GM21576 (cell line): ENCODE data around the gene CFAP65.

Experiments
- ATAC-seq: cut with Tn5 transposase; IDR thresholded peaks from one replicate; pipeline ENCODE4 v1.9.1; 2021; ENCODE audit warnings: mild to moderate bottlenecking, moderate library complexity; ENCODE audit not compliant: unreplicated experiment

The CFAP65 gene

DNA sequence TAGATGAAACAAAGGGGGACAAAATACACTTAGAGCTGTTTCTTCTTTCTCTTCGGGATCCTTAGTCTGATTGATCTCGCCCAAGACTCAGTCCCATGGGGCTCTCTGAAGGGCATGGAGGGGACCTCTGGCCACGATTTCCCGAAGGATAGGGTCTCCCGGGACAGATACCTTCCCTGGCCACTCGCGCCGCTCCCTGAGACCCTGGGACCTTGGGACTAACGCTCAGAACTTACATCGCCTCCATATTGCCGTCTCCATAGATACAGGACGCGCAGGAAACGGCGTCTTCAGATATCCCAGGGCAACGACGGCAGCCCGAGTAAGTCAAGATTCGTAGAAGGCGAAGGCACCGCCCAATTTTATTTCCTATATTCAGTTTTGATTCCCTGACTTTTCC lies at the start of gene CFAP65:
Gene CFAP65, minus strand, starts transcription at position 265 of the 400 bp plus-strand sequence. CDS start 2,468 bp downstream, outside the sequence.
- no peak for ATAC-seq

DNA sequence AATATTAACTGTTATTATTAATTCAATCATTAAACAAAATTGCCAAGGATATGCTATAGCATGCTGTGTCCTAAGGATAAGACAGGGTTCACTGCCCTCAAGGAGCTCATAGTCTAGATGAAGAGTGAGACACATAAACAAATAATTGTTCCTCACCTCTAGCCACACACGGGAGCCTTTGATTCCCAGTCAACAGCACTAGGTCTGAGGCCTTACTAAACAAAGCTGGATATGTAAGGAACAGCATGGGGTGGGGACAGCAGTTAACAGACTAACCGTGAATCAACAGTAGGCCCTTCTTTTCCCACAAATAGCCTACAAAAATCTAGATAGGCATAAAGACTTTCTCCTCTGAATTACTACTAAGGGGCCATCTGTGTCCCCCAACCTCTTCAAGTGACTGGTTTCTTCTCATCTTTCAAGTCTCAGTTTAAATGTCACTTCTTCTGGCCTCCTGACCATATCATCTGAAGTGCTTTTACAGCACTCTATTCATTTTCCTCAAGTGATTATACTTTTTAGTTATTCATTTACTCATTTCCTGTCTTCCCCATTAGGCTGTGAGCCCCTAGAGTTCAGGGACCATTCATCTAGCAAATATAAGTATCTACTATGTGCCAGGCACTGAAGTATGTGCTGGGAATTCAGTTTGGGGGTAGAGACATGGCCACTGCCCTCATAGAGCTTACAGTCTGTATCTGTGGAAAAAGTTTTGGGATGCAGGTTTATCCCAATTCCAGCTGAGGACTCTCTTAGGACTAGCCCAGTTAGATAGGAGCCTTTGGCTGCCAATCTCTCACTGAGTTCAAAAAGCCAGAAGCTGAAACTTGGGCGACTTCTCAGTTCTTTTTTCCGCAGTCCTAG lies 49.4 kb upstream of the CFAP65 start:
- ATAC-seq, result no peak

- no peak for ATAC-seq
Observed at GRCh38 chr2:219089330-219089729, 48.0 kb upstream of the CFAP65 start.

- ATAC-seq, result no peak
Observed at GRCh38 chr2:219087848-219088247, 46.5 kb upstream of the CFAP65 start.

DNA sequence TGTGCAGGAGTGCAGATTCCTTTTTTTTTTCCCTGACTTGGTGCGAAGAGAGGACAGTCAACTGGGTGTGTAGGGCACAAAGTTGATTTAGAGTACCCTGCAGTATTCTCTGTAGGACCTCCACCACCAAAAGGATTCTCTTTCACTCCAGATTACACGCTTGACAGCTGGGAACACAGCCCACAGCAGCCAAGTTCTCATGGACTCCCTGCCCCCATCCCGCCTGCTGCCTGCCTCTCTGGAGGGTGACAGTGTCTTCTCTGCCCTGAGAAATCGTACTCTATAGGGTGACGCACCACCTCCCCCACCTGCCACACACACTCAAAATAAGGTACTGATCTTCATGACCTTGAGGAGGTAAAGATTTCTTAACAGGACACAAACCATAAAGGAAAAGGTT lies 46.0 kb upstream of the CFAP65 start:
- ATAC-seq, result no peak

- ATAC-seq, result no peak
Observed at GRCh38 chr2:219086196-219086595, 44.9 kb upstream of the CFAP65 start.

DNA sequence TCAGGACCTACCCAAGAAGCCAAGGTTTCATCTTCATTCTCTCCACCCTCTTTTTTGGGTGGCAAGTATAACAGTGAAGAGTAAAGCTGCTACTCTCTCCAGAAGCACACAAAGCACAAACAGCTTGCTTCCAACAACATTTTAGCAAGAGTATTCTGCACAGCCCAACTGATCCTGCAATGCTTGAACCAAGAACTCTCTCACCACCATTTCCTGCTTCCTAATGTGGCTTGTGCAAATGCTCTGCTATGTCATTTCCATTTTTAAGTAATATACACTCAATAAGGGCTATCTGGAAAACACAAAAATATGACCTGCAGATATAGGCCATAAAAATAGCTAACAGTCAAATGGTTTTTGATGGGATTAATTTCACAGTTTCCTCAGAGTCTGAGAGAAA lies 43.5 kb upstream of the CFAP65 start:
- no peak for ATAC-seq

- no peak for ATAC-seq
Observed at GRCh38 chr2:219082332-219082958, 41.1 kb upstream of the CFAP65 start.

GRCh38 chr2:219081701-219082331 lies 40.5 kb upstream of the CFAP65 start:
- no peak for ATAC-seq

- ATAC-seq, result no peak
Observed at GRCh38 chr2:219081096-219081495, 39.8 kb upstream of the CFAP65 start.

GRCh38 chr2:219079417-219079816 lies 38.1 kb upstream of the CFAP65 start:
- ATAC-seq, result no peak

DNA sequence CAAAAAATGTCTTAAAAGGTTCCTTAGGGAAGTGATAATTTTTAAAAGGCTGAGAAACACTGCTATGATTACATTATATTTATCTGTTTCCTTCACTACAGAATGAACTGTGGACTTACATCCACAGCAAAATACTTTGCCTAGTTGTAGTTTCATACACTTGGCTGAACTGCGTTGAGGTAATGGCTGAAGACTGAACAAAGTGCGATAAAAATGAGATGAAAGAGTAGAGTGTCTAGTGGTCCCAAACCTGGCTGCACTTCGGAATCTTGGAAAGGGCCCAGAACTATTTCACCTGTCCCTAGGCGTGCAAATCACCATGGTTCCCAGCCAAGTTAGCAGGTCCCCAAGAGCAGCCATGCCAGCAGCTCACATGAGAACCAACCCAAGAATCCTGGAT lies 37.6 kb upstream of the CFAP65 start:
- ATAC-seq, result no peak

GRCh38 chr2:219078126-219078525 lies 36.8 kb upstream of the CFAP65 start:
- ATAC-seq, result no peak

- ATAC-seq, result no peak
Observed at GRCh38 chr2:219076253-219076652, 34.9 kb upstream of the CFAP65 start.

- ATAC-seq, result no peak
Observed at GRCh38 chr2:219073413-219074129, 32.3 kb upstream of the CFAP65 start.

DNA sequence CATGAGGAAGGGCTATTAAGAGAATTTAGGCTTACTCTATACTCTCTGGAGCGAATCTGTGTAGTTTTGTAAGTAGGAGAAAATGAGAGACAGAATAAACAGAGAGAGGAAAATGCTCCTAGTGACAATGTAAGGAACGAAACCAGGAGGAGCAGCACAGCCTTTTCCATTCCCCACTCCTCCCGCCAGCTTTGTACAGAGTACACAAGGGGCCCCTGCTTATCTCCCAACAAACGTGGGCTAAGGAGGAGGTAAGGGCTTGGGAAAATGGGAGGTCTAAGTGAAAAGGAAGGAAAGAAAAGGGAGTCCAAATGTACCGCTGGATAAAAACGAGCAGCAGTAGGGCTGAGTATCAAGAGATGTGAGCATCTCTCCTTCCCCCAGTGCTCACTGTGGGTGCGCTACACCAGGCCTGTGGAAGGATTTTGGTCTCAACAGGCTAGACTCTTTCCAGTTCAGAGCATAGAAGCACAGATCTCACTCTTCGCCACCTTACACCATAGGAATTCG lies 31.5 kb upstream of the CFAP65 start:
- ATAC-seq, result no peak

DNA sequence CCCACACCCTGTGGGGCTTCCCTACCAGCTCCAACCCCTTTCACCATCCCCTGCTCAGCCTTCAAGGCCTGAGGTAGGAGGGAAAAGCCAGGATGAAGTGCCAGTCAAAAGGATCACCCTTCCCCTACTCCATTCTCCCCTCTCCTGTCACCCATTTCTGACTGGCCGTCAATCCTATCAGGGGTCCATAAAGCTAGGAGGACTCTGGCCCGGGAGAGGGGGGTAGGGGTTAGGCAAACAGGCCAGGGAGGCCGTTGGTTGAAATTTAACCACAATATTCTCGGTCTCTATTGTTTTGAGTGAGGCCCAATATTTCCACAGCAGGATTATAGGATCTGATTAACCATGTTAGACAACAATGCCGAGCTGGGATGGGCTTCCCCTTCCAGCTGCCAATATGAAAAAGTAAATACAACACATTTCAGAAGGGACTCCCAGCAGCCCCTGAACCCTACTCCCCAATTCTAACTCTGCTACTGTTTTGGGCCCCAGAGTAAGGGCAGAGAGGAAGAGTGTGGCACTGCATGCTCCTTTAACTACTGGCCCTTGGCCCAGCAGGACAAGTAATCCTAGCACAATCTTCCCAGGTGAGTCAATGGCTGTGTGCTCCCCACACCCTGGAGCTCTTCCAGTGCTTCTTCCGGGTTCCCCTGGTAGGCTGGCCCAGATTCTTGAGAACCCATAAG lies 30.0 kb upstream of the CFAP65 start:
- no peak for ATAC-seq

GRCh38 chr2:219065484-219065883 lies 24.2 kb upstream of the CFAP65 start:
- ATAC-seq, result no peak

DNA sequence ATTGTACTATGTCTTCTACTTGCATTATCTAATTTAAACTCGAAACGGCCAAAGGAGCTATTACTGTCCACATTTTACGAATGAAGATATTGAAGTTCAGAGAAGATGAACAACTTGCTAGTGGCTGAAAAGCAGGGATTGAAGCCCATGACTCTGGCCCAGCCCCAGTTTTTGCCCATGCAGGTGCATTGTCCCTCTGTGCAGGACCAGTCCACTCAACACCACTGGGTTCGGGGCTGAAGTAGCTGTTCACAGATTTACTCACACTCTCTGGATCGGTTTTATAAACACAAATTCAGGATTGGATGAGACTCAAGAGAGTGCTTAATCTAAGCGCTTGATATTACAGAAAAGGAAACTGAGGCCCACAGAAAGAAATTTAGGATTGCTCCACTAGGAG lies 20.8 kb upstream of the CFAP65 start:
- no peak for ATAC-seq
